Lower leg skin (tissue), 3 donors: ENCODE results near the gene ZNF783.

ENCODE experiments used
- POLR2A ChIP-seq, 2 donors: fragments of 450-650 bp; IDR thresholded peaks; one replicate each; pipeline ENCODE4 v1.6.1; 2016 to 2017; ENCODE audit warnings: antibody characterized with exemption in 2 of 2, mild to moderate bottlenecking in 1 of 2, moderate library complexity in 1 of 2
- TF ChIP-seq, protein P1 (sequence below), 3 donors: fragments of 450-650 bp; IDR thresholded peaks; one replicate each; pipeline ENCODE4 v1.5.1; 2016; ENCODE audit warnings: antibody characterized with exemption in 3 of 3, mild to moderate bottlenecking in 3 of 3, moderate library complexity in 2 of 3

DNA sequence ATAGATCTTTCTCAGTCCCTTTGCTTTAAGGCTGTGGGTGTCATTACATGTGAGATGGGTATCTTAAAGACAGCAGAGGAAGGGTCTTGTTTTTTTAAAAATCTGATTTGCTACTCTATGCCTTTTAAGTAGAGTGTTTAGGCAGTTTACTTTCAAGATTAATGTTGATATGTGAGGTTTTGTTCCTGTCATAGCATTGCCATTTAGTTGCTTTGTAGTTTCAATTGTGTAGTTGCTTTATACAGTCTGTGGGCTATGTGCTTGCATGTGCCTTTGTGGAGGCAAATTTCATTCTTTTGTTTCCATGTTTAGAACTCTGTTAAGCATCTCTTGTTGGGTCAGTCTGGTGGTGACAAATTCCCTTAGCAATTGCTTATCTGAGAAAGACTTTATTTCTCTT lies 54.6 kb downstream of the ZNF783 start:
- TF ChIP-seq, protein P1, sequence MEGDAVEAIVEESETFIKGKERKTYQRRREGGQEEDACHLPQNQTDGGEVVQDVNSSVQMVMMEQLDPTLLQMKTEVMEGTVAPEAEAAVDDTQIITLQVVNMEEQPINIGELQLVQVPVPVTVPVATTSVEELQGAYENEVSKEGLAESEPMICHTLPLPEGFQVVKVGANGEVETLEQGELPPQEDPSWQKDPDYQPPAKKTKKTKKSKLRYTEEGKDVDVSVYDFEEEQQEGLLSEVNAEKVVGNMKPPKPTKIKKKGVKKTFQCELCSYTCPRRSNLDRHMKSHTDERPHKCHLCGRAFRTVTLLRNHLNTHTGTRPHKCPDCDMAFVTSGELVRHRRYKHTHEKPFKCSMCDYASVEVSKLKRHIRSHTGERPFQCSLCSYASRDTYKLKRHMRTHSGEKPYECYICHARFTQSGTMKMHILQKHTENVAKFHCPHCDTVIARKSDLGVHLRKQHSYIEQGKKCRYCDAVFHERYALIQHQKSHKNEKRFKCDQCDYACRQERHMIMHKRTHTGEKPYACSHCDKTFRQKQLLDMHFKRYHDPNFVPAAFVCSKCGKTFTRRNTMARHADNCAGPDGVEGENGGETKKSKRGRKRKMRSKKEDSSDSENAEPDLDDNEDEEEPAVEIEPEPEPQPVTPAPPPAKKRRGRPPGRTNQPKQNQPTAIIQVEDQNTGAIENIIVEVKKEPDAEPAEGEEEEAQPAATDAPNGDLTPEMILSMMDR (IDR thresholded peaks at IDR 0.05), result no peak
- TF ChIP-seq POLR2A (IDR thresholded peaks at IDR 0.05), result no peak
